ENCODE data around the gene MAP1A.

The MAP1A gene

GRCh38 chr15:43517354-43518196 lies at the start of gene MAP1A:
Gene MAP1A (plus strand): TSS chr15:43517608. CDS start chr15:43521474, 3,866 bp downstream.
- Histone ChIP-seq H3K9ac (ENCODE audit: low read length) (no peak within 1 kb of the TSS), H3K27me3 (ENCODE audit: control insufficient read depth, insufficient read depth, low read length) (peaks cover 36% of the 10 kb centered on the region), H3K4me3 (ENCODE audit: low read length) (peak within 1 kb of the TSS; percentile 63), H3K4me1 (ENCODE audit: control insufficient read depth, low read depth, low read length) (peaks cover 31% of the 10 kb centered on the region), H3K27ac (ENCODE audit: low read length) (no peak within 1 kb of the TSS), H3K9me3 (ENCODE audit: control insufficient read depth, low read depth, low read length) (no peaks in the 10 kb centered on the region), H3K36me3 (ENCODE audit: control insufficient read depth, low read depth, low read length) (no peaks in the 10 kb centered on the region)

- no peak overlapping the region for H3K9ac ChIP-seq (ENCODE audit: low read length)
- no peaks in the 10 kb centered on the region for H3K27me3 ChIP-seq (ENCODE audit: control insufficient read depth, insufficient read depth, low read length)
- H3K27ac ChIP-seq (ENCODE audit: low read length), result no peak overlapping the region
- no peaks in the 10 kb centered on the region for H3K9me3 ChIP-seq (ENCODE audit: control insufficient read depth, low read depth, low read length)
- H3K4me3 ChIP-seq (ENCODE audit: low read length), result no peak overlapping the region
- H3K4me1 ChIP-seq (ENCODE audit: control insufficient read depth, low read depth, low read length), result no peaks in the 10 kb centered on the region
- peaks cover 81% of the 10 kb centered on the region for H3K36me3 ChIP-seq (ENCODE audit: control insufficient read depth, low read depth, low read length)
These were observed 47.5 kb upstream of the MAP1A start for GRCh38 chr15:43469867-43470266.

GRCh38 chr15:43471975-43472374 lies 45.4 kb upstream of the MAP1A start:
- peaks cover 81% of the 10 kb centered on the region for H3K36me3 ChIP-seq (ENCODE audit: control insufficient read depth, low read depth, low read length)
- no peak overlapping the region for H3K9ac ChIP-seq (ENCODE audit: low read length)

GRCh38 chr15:43473885-43474284 lies 43.5 kb upstream of the MAP1A start:
- H3K27me3 ChIP-seq (ENCODE audit: control insufficient read depth, insufficient read depth, low read length), result no peaks in the 10 kb centered on the region
- peaks cover 79% of the 10 kb centered on the region for H3K36me3 ChIP-seq (ENCODE audit: control insufficient read depth, low read depth, low read length)

More at GRCh38 chr15:43471975-43472374, 45.4 kb upstream of the MAP1A start:
- no peak overlapping the region for H3K27ac ChIP-seq (ENCODE audit: low read length)
- H3K27me3 ChIP-seq (ENCODE audit: control insufficient read depth, insufficient read depth, low read length), result no peaks in the 10 kb centered on the region
- no peaks in the 10 kb centered on the region for H3K9me3 ChIP-seq (ENCODE audit: control insufficient read depth, low read depth, low read length)
- H3K4me1 ChIP-seq (ENCODE audit: control insufficient read depth, low read depth, low read length), result no peaks in the 10 kb centered on the region
- no peak overlapping the region for H3K4me3 ChIP-seq (ENCODE audit: low read length)

GRCh38 chr15:43483297-43484128 lies 33.9 kb upstream of the MAP1A start:
- Histone ChIP-seq H3K9me3 (ENCODE audit: control insufficient read depth, low read depth, low read length) (no peaks in the 10 kb centered on the region), H3K9ac (ENCODE audit: low read length) (no peak overlapping the region), H3K27me3 (ENCODE audit: control insufficient read depth, insufficient read depth, low read length) (no peaks in the 10 kb centered on the region), H3K4me3 (ENCODE audit: low read length) (no peak overlapping the region), H3K27ac (ENCODE audit: low read length) (no peak overlapping the region), H3K36me3 (ENCODE audit: control insufficient read depth, low read depth, low read length) (peaks cover 64% of the 10 kb centered on the region), H3K4me1 (ENCODE audit: control insufficient read depth, low read depth, low read length) (peaks cover under 1% of the 10 kb centered on the region)

More at GRCh38 chr15:43473885-43474284, 43.5 kb upstream of the MAP1A start:
- H3K9ac ChIP-seq (ENCODE audit: low read length), result no peak overlapping the region
- no peak overlapping the region for H3K27ac ChIP-seq (ENCODE audit: low read length)
- H3K4me3 ChIP-seq (ENCODE audit: low read length), result no peak overlapping the region
- H3K9me3 ChIP-seq (ENCODE audit: control insufficient read depth, low read depth, low read length), result no peaks in the 10 kb centered on the region
- H3K4me1 ChIP-seq (ENCODE audit: control insufficient read depth, low read depth, low read length), result peaks cover 4% of the 10 kb centered on the region

GRCh38 chr15:43484455-43484854 lies 33.0 kb upstream of the MAP1A start:
- Histone ChIP-seq H3K9ac (ENCODE audit: low read length) (no peak overlapping the region), H3K9me3 (ENCODE audit: control insufficient read depth, low read depth, low read length) (no peaks in the 10 kb centered on the region), H3K27me3 (ENCODE audit: control insufficient read depth, insufficient read depth, low read length) (no peaks in the 10 kb centered on the region), H3K36me3 (ENCODE audit: control insufficient read depth, low read depth, low read length) (peaks cover 64% of the 10 kb centered on the region), H3K27ac (ENCODE audit: low read length) (no peak overlapping the region), H3K4me3 (ENCODE audit: low read length) (no peak overlapping the region), H3K4me1 (ENCODE audit: control insufficient read depth, low read depth, low read length) (no peaks in the 10 kb centered on the region)

GRCh38 chr15:43487271-43487895 lies 30.0 kb upstream of the MAP1A start:
- Histone ChIP-seq H3K4me1 (ENCODE audit: control insufficient read depth, low read depth, low read length) (peaks cover 13% of the 10 kb centered on the region), H3K9ac (ENCODE audit: low read length) (no peak overlapping the region), H3K4me3 (ENCODE audit: low read length) (no peak overlapping the region), H3K27me3 (ENCODE audit: control insufficient read depth, insufficient read depth, low read length) (no peaks in the 10 kb centered on the region), H3K36me3 (ENCODE audit: control insufficient read depth, low read depth, low read length) (peaks cover 71% of the 10 kb centered on the region), H3K9me3 (ENCODE audit: control insufficient read depth, low read depth, low read length) (no peaks in the 10 kb centered on the region), H3K27ac (ENCODE audit: low read length) (no peak overlapping the region)

GRCh38 chr15:43488790-43489189 lies 28.6 kb upstream of the MAP1A start:
- peaks cover 17% of the 10 kb centered on the region for H3K4me1 ChIP-seq (ENCODE audit: control insufficient read depth, low read depth, low read length)
- no peaks in the 10 kb centered on the region for H3K9me3 ChIP-seq (ENCODE audit: control insufficient read depth, low read depth, low read length)
- H3K27me3 ChIP-seq (ENCODE audit: control insufficient read depth, insufficient read depth, low read length), result no peaks in the 10 kb centered on the region
- H3K36me3 ChIP-seq (ENCODE audit: control insufficient read depth, low read depth, low read length), result peaks cover 64% of the 10 kb centered on the region
- no peak overlapping the region for H3K27ac ChIP-seq (ENCODE audit: low read length)
- no peak overlapping the region for H3K4me3 ChIP-seq (ENCODE audit: low read length)
- no peak overlapping the region for H3K9ac ChIP-seq (ENCODE audit: low read length)

- peaks cover 60% of the 10 kb centered on the region for H3K36me3 ChIP-seq (ENCODE audit: control insufficient read depth, low read depth, low read length)
- no peak overlapping the region for H3K27ac ChIP-seq (ENCODE audit: low read length)
- H3K9ac ChIP-seq (ENCODE audit: low read length), result no peak overlapping the region
- H3K27me3 ChIP-seq (ENCODE audit: control insufficient read depth, insufficient read depth, low read length), result no peaks in the 10 kb centered on the region
- peaks cover 20% of the 10 kb centered on the region for H3K4me1 ChIP-seq (ENCODE audit: control insufficient read depth, low read depth, low read length)
- no peaks in the 10 kb centered on the region for H3K9me3 ChIP-seq (ENCODE audit: control insufficient read depth, low read depth, low read length)
- no peak overlapping the region for H3K4me3 ChIP-seq (ENCODE audit: low read length)
These were observed 28.2 kb upstream of the MAP1A start for GRCh38 chr15:43489191-43489590.

- Histone ChIP-seq H3K4me3 (ENCODE audit: low read length) (peak overlapping the region; percentile 85), H3K27ac (ENCODE audit: low read length) (peak overlapping the region; percentile 81), H3K36me3 (ENCODE audit: control insufficient read depth, low read depth, low read length) (peaks cover 44% of the 10 kb centered on the region), H3K4me1 (ENCODE audit: control insufficient read depth, low read depth, low read length) (peaks cover 21% of the 10 kb centered on the region), H3K27me3 (ENCODE audit: control insufficient read depth, insufficient read depth, low read length) (no peaks in the 10 kb centered on the region), H3K9ac (ENCODE audit: low read length) (peak overlapping the region; percentile 84), H3K9me3 (ENCODE audit: control insufficient read depth, low read depth, low read length) (no peaks in the 10 kb centered on the region)
These were observed 25.1 kb upstream of the MAP1A start for GRCh38 chr15:43492266-43492665.
